H1 (cell line): ENCODE data around the gene GDPD1. TPM values are rescaled to one million over a fixed set of nuclear protein-coding genes. Genes with fewer than 3 reads are reported as not detected.

Experiments
- CTCF ChIA-PET: fragments of 300-600 bp; sonication (Branson Sonifier 250); formaldehyde crosslinking; loops from one replicate; lab custom pipeline; 2021; ENCODE audit not compliant: partially characterized antibody; lab: Charles Lee
- POLR2A ChIA-PET: fragments of 300-600 bp; sonication (Branson Sonifier 250); formaldehyde crosslinking; loops from one replicate; lab custom pipeline; 2021; ENCODE audit warnings: inconsistent platforms; ENCODE audit not compliant: partially characterized antibody; lab: Charles Lee
- DNase-seq, 2 experiments: peaks; one replicate each; pipeline versions ENCODE4 v3.0.0 to v3.0.0-alpha.2; 2010 to 2022; ENCODE audit warnings: low spot score in 2 of 2, low read depth in 1 of 2, mixed read lengths in 1 of 2
- FAIRE-seq: peaks from 2 replicates; lab custom pipeline; 2011; peaks lifted over from hg19 to GRCh38; lab: Jason Lieb, UNC
- H2AFZ ChIP-seq: 2 replicates; pipeline ENCODE4 v1.8.1; 2012; ENCODE audit warnings: low read length, inconsistent platforms
- H2AK5ac ChIP-seq: 2 replicates; pipeline ENCODE4 v1.6.1; 2013; ENCODE audit warnings: low read depth, low read length
- H2BK120ac ChIP-seq: replicated peaks from 2 replicates; pipeline ENCODE3; 2013; ENCODE audit warnings: low read depth, low read length, inconsistent platforms
- H2BK12ac ChIP-seq: 2 replicates; pipeline ENCODE4 v1.6.1; 2013; ENCODE audit warnings: low read depth, low read length
- H2BK15ac ChIP-seq: 2 replicates; pipeline ENCODE4 v1.6.1; 2013; ENCODE audit warnings: low read length
- H2BK20ac ChIP-seq: 2 replicates; pipeline ENCODE4 v1.6.1; 2013; ENCODE audit warnings: low read length
- H2BK5ac ChIP-seq: 2 replicates; pipeline ENCODE4 v1.6.1; 2013; ENCODE audit warnings: low read depth, low read length
- H3K14ac ChIP-seq: 2 replicates; pipeline ENCODE4 v1.6.1; 2013; ENCODE audit warnings: inconsistent platforms; ENCODE audit not compliant: insufficient read length
- H3K18ac ChIP-seq: 2 replicates; pipeline ENCODE4 v1.6.1; 2013; ENCODE audit warnings: low read length; ENCODE audit errors: extremely low read depth
- H3K23ac ChIP-seq: 2 replicates; pipeline ENCODE4 v1.6.1; 2013; ENCODE audit warnings: inconsistent platforms; ENCODE audit not compliant: insufficient read length
- H3K23me2 ChIP-seq: 2 replicates; pipeline ENCODE4 v1.6.1; 2013; ENCODE audit warnings: low read depth, low read length
- H3K27ac ChIP-seq: 2 replicates; pipeline ENCODE4 v1.6.1; 2011; ENCODE audit warnings: low read depth, low read length, inconsistent platforms
- H3K27me3 ChIP-seq, 4 experiments: replicated peaks in 1 of 4; 1 replicate in 1 of 4; 2 replicates in 3 of 4; pipeline versions ENCODE4 v1.6.1 to v1.8.1; 2011 to 2013; ENCODE audit warnings: low read length in 3 of 4, mild to moderate bottlenecking in 3 of 4, inconsistent platforms in 2 of 4, mixed read lengths in 2 of 4, moderate library complexity in 1 of 4; ENCODE audit not compliant: control insufficient read depth in 3 of 4, insufficient read depth in 3 of 4; ENCODE audit errors: extremely low read depth in 1 of 4
- H3K36me3 ChIP-seq, 4 experiments: 2 replicates each; pipeline versions ENCODE4 v1.6.1 to v1.8.1; 2011 to 2013; ENCODE audit warnings: mild to moderate bottlenecking in 4 of 4, low read length in 3 of 4, moderate library complexity in 2 of 4, control low read depth in 1 of 4, inconsistent platforms in 1 of 4; ENCODE audit not compliant: insufficient read depth in 4 of 4, control insufficient read depth in 2 of 4
- H3K4ac ChIP-seq: replicated peaks from 2 replicates; pipeline ENCODE3; 2013; ENCODE audit warnings: low read length, low read depth, mixed read lengths, inconsistent platforms; ENCODE audit not compliant: insufficient read length
- H3K4me1 ChIP-seq, 4 experiments: replicated peaks in 1 of 4; 1 replicate in 1 of 4; 2 replicates in 3 of 4; pipeline versions ENCODE4 v1.6.1 to v1.8.1; 2011 to 2013; ENCODE audit warnings: low read length in 3 of 4, inconsistent platforms in 2 of 4, mixed read lengths in 1 of 4; ENCODE audit not compliant: insufficient read depth in 4 of 4, control insufficient read depth in 3 of 4
- H3K4me2 ChIP-seq, 2 experiments: 2 replicates each; pipeline versions ENCODE4 v1.6.1 to v1.8.1; 2011 to 2013; ENCODE audit warnings: low read depth in 2 of 2, low read length in 2 of 2, control low read depth in 1 of 2, inconsistent platforms in 1 of 2, mild to moderate bottlenecking in 1 of 2; ENCODE audit not compliant: insufficient read depth in 1 of 2
- H3K4me3 ChIP-seq, 4 experiments: fragments of 200-600, 300-600 bp in 1 of 4; sonication (generic), shearing (Covaris generic), sonication (Bioruptor Twin) in 1 of 4; 2 replicates each; pipeline versions ENCODE4 v1.5.1 to v1.8.1; 2011 to 2016; ENCODE audit warnings: low read length in 4 of 4, low read depth in 3 of 4, control low read depth in 2 of 4, inconsistent platforms in 2 of 4, mild to moderate bottlenecking in 2 of 4, mixed read lengths in 1 of 4, moderate library complexity in 1 of 4; ENCODE audit not compliant: insufficient read depth in 2 of 4; ENCODE audit errors: extremely low read depth in 1 of 4
- H3K56ac ChIP-seq: replicated peaks from 2 replicates; pipeline ENCODE3; 2013; ENCODE audit warnings: low read depth, mild to moderate bottlenecking, mixed read lengths, low read length, inconsistent platforms; ENCODE audit not compliant: insufficient read length
- H3K79me1 ChIP-seq: 2 replicates; pipeline ENCODE4 v1.6.1; 2013; ENCODE audit warnings: low read depth, low read length, control low read depth
- H3K79me2 ChIP-seq, 2 experiments: 2 replicates each; pipeline versions ENCODE4 v1.6.1 to v1.8.1; 2012 to 2013; ENCODE audit warnings: low read length in 2 of 2, mild to moderate bottlenecking in 2 of 2, inconsistent platforms in 1 of 2; ENCODE audit not compliant: insufficient read depth in 2 of 2, control insufficient read depth in 1 of 2
- H3K9ac ChIP-seq, 4 experiments: replicated peaks in 1 of 4; 1 replicate in 1 of 4; 2 replicates in 3 of 4; pipeline versions ENCODE4 v1.6.1 to v1.8.1; 2011 to 2013; ENCODE audit warnings: low read depth in 3 of 4, low read length in 3 of 4, control low read depth in 2 of 4, mild to moderate bottlenecking in 2 of 4, moderate library complexity in 2 of 4, inconsistent platforms in 1 of 4; ENCODE audit errors: extremely low read depth in 1 of 4
- H3K9me3 ChIP-seq, 2 experiments: 2 replicates each; pipeline versions ENCODE4 v1.6.1 to v1.8.1; 2012 to 2013; ENCODE audit warnings: mild to moderate bottlenecking in 2 of 2, moderate library complexity in 2 of 2, control low read depth in 1 of 2, inconsistent platforms in 1 of 2, low read depth in 1 of 2, low read length in 1 of 2, mixed read lengths in 1 of 2; ENCODE audit not compliant: insufficient read depth in 2 of 2
- H4K20me1 ChIP-seq, 2 experiments: replicated peaks in 1 of 2; 2 replicates each; pipeline versions ENCODE3 to v1.8.1; 2011 to 2013; ENCODE audit warnings: inconsistent platforms in 2 of 2, low read length in 2 of 2, mild to moderate bottlenecking in 1 of 2; ENCODE audit not compliant: insufficient read depth in 2 of 2, control insufficient read depth in 1 of 2
- H4K5ac ChIP-seq: 2 replicates; pipeline ENCODE4 v1.6.1; 2013; ENCODE audit warnings: low read length, low read depth, mixed read lengths, inconsistent platforms; ENCODE audit not compliant: insufficient read length
- H4K8ac ChIP-seq: 2 replicates; pipeline ENCODE4 v1.8.0; 2013; ENCODE audit warnings: mild to moderate bottlenecking, moderate library complexity, low read length, inconsistent platforms; ENCODE audit not compliant: insufficient read depth; ENCODE audit errors: extremely low read depth
- H4K91ac ChIP-seq: replicated peaks from 2 replicates; pipeline ENCODE3; 2013; ENCODE audit warnings: low read length, mixed read lengths, inconsistent platforms; ENCODE audit not compliant: insufficient read length
- ASH2L ChIP-seq: fragments of 200-600, 300-600 bp; sonication (generic); IDR thresholded peaks from one replicate; pipeline ENCODE4 v1.7.1; 2017; ENCODE audit warnings: low read length
- CBX8 ChIP-seq: fragments of 300-800, 300-1000 bp; sonication (generic); IDR thresholded peaks from 2 replicates; pipeline ENCODE4 v1.7.1; 2016; ENCODE audit warnings: low read depth, low read length, borderline replicate concordance
- CEBPB ChIP-seq: IDR thresholded peaks from 2 replicates; pipeline ENCODE4 v1.6.1; 2012; ENCODE audit warnings: low read depth, low read length
- CHD1 ChIP-seq: IDR thresholded peaks from 2 replicates; pipeline ENCODE4 v1.6.1; 2012; ENCODE audit warnings: low read depth, low read length, improper control_type of control experiment
- CHD2 ChIP-seq: IDR thresholded peaks from 2 replicates; pipeline ENCODE4 v1.6.1; 2012; ENCODE audit warnings: low read length, improper control_type of control experiment
- EGR1 ChIP-seq: IDR thresholded peaks from 2 replicates; pipeline ENCODE4 v1.6.1; 2011; ENCODE audit warnings: low read depth, low read length, borderline replicate concordance
- FOSL1 ChIP-seq: IDR thresholded peaks from 2 replicates; pipeline ENCODE4 v1.6.1; 2011; ENCODE audit warnings: mild to moderate bottlenecking, low read depth, low read length, moderate library complexity; ENCODE audit not compliant: insufficient read depth
- KDM4A ChIP-seq: IDR thresholded peaks from one replicate; pipeline ENCODE4 v1.7.1; 2012; ENCODE audit warnings: low read depth, mild to moderate bottlenecking, moderate library complexity, low read length, inconsistent platforms; ENCODE audit not compliant: severe bottlenecking
- POU5F1 ChIP-seq: IDR thresholded peaks from 2 replicates; pipeline ENCODE4 v1.6.1; 2011; ENCODE audit warnings: low read depth, mild to moderate bottlenecking, low read length, moderate library complexity
- RNF2 ChIP-seq: fragments of 200-900, 300-1000 bp; sonication (generic); IDR thresholded peaks from 2 replicates; pipeline ENCODE4 v1.7.1; 2016; ENCODE audit warnings: borderline replicate concordance, low read depth, mild to moderate bottlenecking, antibody characterized with exemption, low read length; ENCODE audit not compliant: poor library complexity, severe bottlenecking; ENCODE audit errors: missing control alignments
- RXRA ChIP-seq: IDR thresholded peaks from 2 replicates; pipeline ENCODE4 v1.6.1; 2011; ENCODE audit warnings: low read depth, mild to moderate bottlenecking, low read length, moderate library complexity; ENCODE audit not compliant: insufficient read depth
- SP2 ChIP-seq: IDR thresholded peaks from 2 replicates; pipeline ENCODE4 v1.6.1; 2012; ENCODE audit warnings: mild to moderate bottlenecking, low read length, inconsistent platforms
- ZNF274 ChIP-seq: IDR thresholded peaks from 2 replicates; pipeline ENCODE4 v1.7.0; 2012; ENCODE audit warnings: low read length, borderline replicate concordance; ENCODE audit errors: extremely low read depth
- polyA plus RNA-seq, 7 experiments: library from polyadenylated mRNA; depleted of rRNA in 3 of 7; stranded (reverse) in 5 of 7; unstranded in 2 of 7; fragments of >200 nt in 5 of 7; fragments of 200-250 nt in 2 of 7; gene quantifications; 1 replicate in 5 of 7; 2 replicates in 1 of 7; 4 replicates in 1 of 7; pipeline versions ENCODE4 v1.2.1 to v1.2.3, GENCODE V29; 2011 to 2013; ENCODE audit warnings: missing spikeins in 2 of 7, mixed read lengths in 2 of 7
- total RNA-seq: library from RNA; stranded (reverse); fragmentation: NEBNext Ultra II Directional; extraction: Animal tissue kit (Norgen Biotek cat#: 25700); gene quantifications from 2 replicates; pipeline ENCODE4 v1.2.1, GENCODE V29; 2021
- TF ChIP-seq, protein P1 (sequence below): IDR thresholded peaks from 2 replicates; pipeline ENCODE4 v1.6.1; 2012; ENCODE audit warnings: low read length, inconsistent platforms

The GDPD1 gene
- total and polyA plus RNA-seq, 2 of the 8 experiments (the other 6 are each of a cell fraction or from before 2014, with no cell fraction given): 3.2 to 7.7 TPM

- no peaks in the 10 kb centered on the region for H3K4me1 ChIP-seq
- POLR2A ChIA-PET: no interaction called here
- H3K56ac ChIP-seq: no peak overlapping the region
- no peaks in the 10 kb centered on the region; the same call in 1 of the 2 replicates for H3K79me1 ChIP-seq
- H2AK5ac ChIP-seq: no peak overlapping the region
- no peak overlapping the region for H2AFZ ChIP-seq
- no peak overlapping the region for H3K27ac ChIP-seq
- H3K27me3 ChIP-seq: no peaks in the 10 kb centered on the region
- H3K36me3 ChIP-seq: peaks cover 2 to 29% (median 15%) of the 10 kb centered on the region in 4 experiments; a peak in 7 of 8 replicates
- H3K4ac ChIP-seq: no peak overlapping the region
- H3K23ac ChIP-seq: no peak overlapping the region
- no peak overlapping the region for H2BK20ac ChIP-seq
- no peak overlapping the region for H2BK12ac ChIP-seq
- no peaks in the 10 kb centered on the region for H3K9me3 ChIP-seq
- H2BK15ac ChIP-seq: no peak overlapping the region
- no peak overlapping the region for H2BK5ac ChIP-seq
- H3K18ac ChIP-seq: no peak overlapping the region
- H4K91ac ChIP-seq: no peak overlapping the region
- H3K9ac ChIP-seq: no peak overlapping the region
- H3K4me3 ChIP-seq: no peak overlapping the region
- no peak overlapping the region for H3K14ac ChIP-seq
- H2BK120ac ChIP-seq: no peak overlapping the region
- no peaks in the 10 kb centered on the region for H3K23me2 ChIP-seq
- no peak overlapping the region for H4K5ac ChIP-seq
- no peak overlapping the region for H4K8ac ChIP-seq
- CTCF ChIA-PET: interaction anchor here (0.6 to 1.4 kb wide), 3 partner anchors 14 to 504 kb away, joined by 3 to 5 read pairs (median 3); no protein-coding TSS in a partner anchor
- no peak overlapping the region for H3K4me2 ChIP-seq
- H4K20me1 ChIP-seq: peaks cover 0 to 2% of the 10 kb centered on the region in 2 experiments
- DNase-seq: no peak
- FAIRE-seq: no peak
- no peaks in the 10 kb centered on the region for H3K79me2 ChIP-seq
- TF ChIP-seq RXRA (no peak), POU5F1 (no peak), CEBPB (no peak), SP2 (no peak), KDM4A (no peak), ASH2L (no peak), EGR1 (no peak), ZNF274 (no peak), RNF2 (no peak), CHD1 (no peak), CHD2 (no peak), CBX8 (no peak), FOSL1 (no peak)
- TF ChIP-seq, protein P1, sequence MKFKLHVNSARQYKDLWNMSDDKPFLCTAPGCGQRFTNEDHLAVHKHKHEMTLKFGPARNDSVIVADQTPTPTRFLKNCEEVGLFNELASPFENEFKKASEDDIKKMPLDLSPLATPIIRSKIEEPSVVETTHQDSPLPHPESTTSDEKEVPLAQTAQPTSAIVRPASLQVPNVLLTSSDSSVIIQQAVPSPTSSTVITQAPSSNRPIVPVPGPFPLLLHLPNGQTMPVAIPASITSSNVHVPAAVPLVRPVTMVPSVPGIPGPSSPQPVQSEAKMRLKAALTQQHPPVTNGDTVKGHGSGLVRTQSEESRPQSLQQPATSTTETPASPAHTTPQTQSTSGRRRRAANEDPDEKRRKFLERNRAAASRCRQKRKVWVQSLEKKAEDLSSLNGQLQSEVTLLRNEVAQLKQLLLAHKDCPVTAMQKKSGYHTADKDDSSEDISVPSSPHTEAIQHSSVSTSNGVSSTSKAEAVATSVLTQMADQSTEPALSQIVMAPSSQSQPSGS: no peak
These were observed 34.3 kb upstream of the GDPD1 start for GRCh38 chr17:59185997-59186396.
